ENCODE measurements around the gene ADAMTS2. TPM values are rescaled to one million over a fixed set of nuclear protein-coding genes. Genes with fewer than 3 reads are reported as not detected.

The ADAMTS2 gene
- total and polyA plus RNA-seq, 4 experiments from 2014 or later = 0.07 TPM; not detected in 3

- H3K4me3 ChIP-seq (ENCODE audit: low read length in 2 of 2) = no peak overlapping the region
- no peaks in the 10 kb centered on the region for H3K9me3 ChIP-seq (ENCODE audit: control insufficient read depth in 1 of 2, low read length in 2 of 2)
- intact Hi-C loops (cut with micrococcal nuclease) = no loop called here
- no peaks in the 10 kb centered on the region for H3K36me3 Mint-ChIP-seq
- CTCF ChIA-PET (ENCODE audit: partially characterized antibody) = no interaction called here
- peaks cover 2 to 6% of the 10 kb centered on the region in 2 donors for H3K27me3 Mint-ChIP-seq
- POLR2A ChIA-PET (ENCODE audit: partially characterized antibody) = no interaction called here
- H3K36me3 ChIP-seq (ENCODE audit: insufficient read depth, low read length) = no peaks in the 10 kb centered on the region
- no peak overlapping the region for H3K4me3 Mint-ChIP-seq
- no peak overlapping the region for H3K27ac ChIP-seq (ENCODE audit: low read depth, low read length)
- no peak overlapping the region for H3K27ac Mint-ChIP-seq
- peaks cover 0 to 20% (median 17%) of the 10 kb centered on the region in 8 donors for H3K9me3 Mint-ChIP-seq
- no peaks in the 10 kb centered on the region for H3K4me1 Mint-ChIP-seq
- DNase-seq = no peak
- H3K4me1 ChIP-seq (ENCODE audit: insufficient read depth, low read length) = no peaks in the 10 kb centered on the region
- no peaks in the 10 kb centered on the region for H3K27me3 ChIP-seq (ENCODE audit: insufficient read depth, low read length)
Measured at GRCh38 chr5:179246227-179246626, 99.0 kb downstream of the ADAMTS2 start.

- no peak overlapping the region for H3K27ac ChIP-seq (ENCODE audit: low read depth, low read length)
- peaks cover 0 to 20% (median 17%) of the 10 kb centered on the region in 8 donors for H3K9me3 Mint-ChIP-seq
- no peaks in the 10 kb centered on the region for H3K9me3 ChIP-seq (ENCODE audit: control insufficient read depth in 1 of 2, low read length in 2 of 2)
- ChIA-PET CTCF (ENCODE audit: partially characterized antibody) (no interaction called here), POLR2A (ENCODE audit: partially characterized antibody) (no interaction called here)
- no peak for DNase-seq
- no peaks in the 10 kb centered on the region for H3K36me3 ChIP-seq (ENCODE audit: insufficient read depth, low read length)
- no peaks in the 10 kb centered on the region for H3K36me3 Mint-ChIP-seq
- H3K4me1 ChIP-seq (ENCODE audit: insufficient read depth, low read length) = no peaks in the 10 kb centered on the region
- H3K27ac Mint-ChIP-seq = no peak overlapping the region
- H3K4me1 Mint-ChIP-seq = no peaks in the 10 kb centered on the region
- peaks cover 3 to 6% of the 10 kb centered on the region in 2 donors for H3K27me3 Mint-ChIP-seq
- no peak overlapping the region for H3K4me3 ChIP-seq (ENCODE audit: low read length in 2 of 2)
- intact Hi-C loops (cut with micrococcal nuclease) = no loop called here
- no peak overlapping the region for H3K4me3 Mint-ChIP-seq
- H3K27me3 ChIP-seq (ENCODE audit: insufficient read depth, low read length) = no peaks in the 10 kb centered on the region
Measured at GRCh38 chr5:179245031-179245430, 100.2 kb downstream of the ADAMTS2 start.

GRCh38 chr5:179244044-179244443, 101.2 kb downstream of the ADAMTS2 start:
- H3K4me1 ChIP-seq (ENCODE audit: insufficient read depth, low read length) = no peaks in the 10 kb centered on the region
- Mint-ChIP-seq H3K9me3 (peaks cover 0 to 23% (median 17%) of the 10 kb centered on the region in 8 donors), H3K36me3 (no peaks in the 10 kb centered on the region), H3K27me3 (peaks cover 3 to 6% of the 10 kb centered on the region in 2 donors), H3K4me1 (no peaks in the 10 kb centered on the region), H3K27ac (no peak overlapping the region), H3K4me3 (no peak overlapping the region)
- DNase-seq = no peak
- H3K27ac ChIP-seq (ENCODE audit: low read depth, low read length) = no peak overlapping the region
- H3K27me3 ChIP-seq (ENCODE audit: insufficient read depth, low read length) = no peaks in the 10 kb centered on the region
- intact Hi-C loops (cut with micrococcal nuclease) = no loop called here
- ChIA-PET POLR2A (ENCODE audit: partially characterized antibody) (no interaction called here), CTCF (ENCODE audit: partially characterized antibody) (no interaction called here)
- no peaks in the 10 kb centered on the region for H3K9me3 ChIP-seq (ENCODE audit: control insufficient read depth in 1 of 2, low read length in 2 of 2)
- H3K4me3 ChIP-seq (ENCODE audit: low read length in 2 of 2) = no peak overlapping the region
- H3K36me3 ChIP-seq (ENCODE audit: insufficient read depth, low read length) = no peaks in the 10 kb centered on the region

GRCh38 chr5:179243333-179243732, 101.9 kb downstream of the ADAMTS2 start:
- CTCF ChIA-PET (ENCODE audit: partially characterized antibody) = no interaction called here
- no peak overlapping the region for H3K4me3 Mint-ChIP-seq
- Histone ChIP-seq H3K27ac (ENCODE audit: low read depth, low read length) (no peak overlapping the region), H3K4me3 (ENCODE audit: low read length in 2 of 2) (no peak overlapping the region), H3K36me3 (ENCODE audit: insufficient read depth, low read length) (no peaks in the 10 kb centered on the region), H3K4me1 (ENCODE audit: insufficient read depth, low read length) (no peaks in the 10 kb centered on the region), H3K9me3 (ENCODE audit: control insufficient read depth in 1 of 2, low read length in 2 of 2) (no peaks in the 10 kb centered on the region), H3K27me3 (ENCODE audit: insufficient read depth, low read length) (no peaks in the 10 kb centered on the region)
- H3K27ac Mint-ChIP-seq = no peak overlapping the region
- H3K4me1 Mint-ChIP-seq = no peaks in the 10 kb centered on the region
- H3K27me3 Mint-ChIP-seq = peaks cover 4 to 8% of the 10 kb centered on the region in 2 donors
- DNase-seq = no peak
- intact Hi-C loops (cut with micrococcal nuclease) = no loop called here
- H3K9me3 Mint-ChIP-seq = peaks cover 0 to 26% (median 17%) of the 10 kb centered on the region in 8 donors
- POLR2A ChIA-PET (ENCODE audit: partially characterized antibody) = no interaction called here
- no peaks in the 10 kb centered on the region for H3K36me3 Mint-ChIP-seq

GRCh38 chr5:179242676-179243075, 102.6 kb downstream of the ADAMTS2 start:
- no peak for DNase-seq

GRCh38 chr5:179241764-179242370, 103.4 kb downstream of the ADAMTS2 start:
- ChIA-PET POLR2A (ENCODE audit: partially characterized antibody) (no interaction called here), CTCF (ENCODE audit: partially characterized antibody) (no interaction called here)
- H3K36me3 Mint-ChIP-seq = no peaks in the 10 kb centered on the region
- intact Hi-C loops (cut with micrococcal nuclease) = no loop called here
- no peak overlapping the region for H3K4me3 Mint-ChIP-seq
- no peaks in the 10 kb centered on the region for H3K9me3 ChIP-seq (ENCODE audit: control insufficient read depth in 1 of 2, low read length in 2 of 2)
- H3K36me3 ChIP-seq (ENCODE audit: insufficient read depth, low read length) = no peaks in the 10 kb centered on the region
- no peak overlapping the region for H3K27ac Mint-ChIP-seq
- DNase-seq = no peak
- H3K27ac ChIP-seq (ENCODE audit: low read depth, low read length) = no peak overlapping the region
- no peaks in the 10 kb centered on the region for H3K27me3 ChIP-seq (ENCODE audit: insufficient read depth, low read length)
- no peaks in the 10 kb centered on the region for H3K4me1 ChIP-seq (ENCODE audit: insufficient read depth, low read length)
- H3K4me3 ChIP-seq (ENCODE audit: low read length in 2 of 2) = no peak overlapping the region
- H3K9me3 Mint-ChIP-seq = peaks cover 0 to 22% (median 12%) of the 10 kb centered on the region in 8 donors
- peaks cover 3 to 8% of the 10 kb centered on the region in 2 donors for H3K27me3 Mint-ChIP-seq
- H3K4me1 Mint-ChIP-seq = no peaks in the 10 kb centered on the region

More at GRCh38 chr5:179242676-179243075, 102.6 kb downstream of the ADAMTS2 start:
- H3K36me3 ChIP-seq (ENCODE audit: insufficient read depth, low read length) = no peaks in the 10 kb centered on the region
- intact Hi-C loops (cut with micrococcal nuclease) = no loop called here
- H3K27me3 Mint-ChIP-seq = peaks cover 4 to 8% of the 10 kb centered on the region in 2 donors
- no peaks in the 10 kb centered on the region for H3K4me1 ChIP-seq (ENCODE audit: insufficient read depth, low read length)
- POLR2A ChIA-PET (ENCODE audit: partially characterized antibody) = no interaction called here
- no peak overlapping the region for H3K4me3 Mint-ChIP-seq
- no peak overlapping the region for H3K27ac ChIP-seq (ENCODE audit: low read depth, low read length)
- peaks cover 0 to 24% (median 16%) of the 10 kb centered on the region in 8 donors for H3K9me3 Mint-ChIP-seq
- no peak overlapping the region for H3K4me3 ChIP-seq (ENCODE audit: low read length in 2 of 2)
- no peaks in the 10 kb centered on the region for H3K27me3 ChIP-seq (ENCODE audit: insufficient read depth, low read length)
- no peaks in the 10 kb centered on the region for H3K36me3 Mint-ChIP-seq
- CTCF ChIA-PET (ENCODE audit: partially characterized antibody) = no interaction called here
- H3K27ac Mint-ChIP-seq = no peak overlapping the region
- no peaks in the 10 kb centered on the region for H3K4me1 Mint-ChIP-seq
- H3K9me3 ChIP-seq (ENCODE audit: control insufficient read depth in 1 of 2, low read length in 2 of 2) = no peaks in the 10 kb centered on the region

- Mint-ChIP-seq H3K36me3 (no peaks in the 10 kb centered on the region), H3K27ac (no peak overlapping the region), H3K27me3 (peaks cover 3 to 8% of the 10 kb centered on the region in 2 donors), H3K9me3 (peaks cover 0 to 19% (median 7%) of the 10 kb centered on the region in 8 donors), H3K4me1 (no peaks in the 10 kb centered on the region), H3K4me3 (no peak overlapping the region)
- Histone ChIP-seq H3K27me3 (ENCODE audit: insufficient read depth, low read length) (no peaks in the 10 kb centered on the region), H3K36me3 (ENCODE audit: insufficient read depth, low read length) (no peaks in the 10 kb centered on the region), H3K4me1 (ENCODE audit: insufficient read depth, low read length) (no peaks in the 10 kb centered on the region), H3K9me3 (ENCODE audit: control insufficient read depth in 1 of 2, low read length in 2 of 2) (no peaks in the 10 kb centered on the region), H3K27ac (ENCODE audit: low read depth, low read length) (no peak overlapping the region), H3K4me3 (ENCODE audit: low read length in 2 of 2) (no peak overlapping the region)
- ChIA-PET CTCF (ENCODE audit: partially characterized antibody) (no interaction called here), POLR2A (ENCODE audit: partially characterized antibody) (no interaction called here)
- intact Hi-C loops (cut with micrococcal nuclease) = no loop called here
- no peak for DNase-seq
Measured at GRCh38 chr5:179241175-179241574, 104.1 kb downstream of the ADAMTS2 start.

Measured in CD4-positive, alpha-beta memory T cell (primary cell).